HepG2 (cell line): ENCODE results near the gene ARL4D. TPM values are rescaled to one million over a fixed set of nuclear protein-coding genes. Genes with fewer than 3 reads are reported as not detected.
A peak's percentile ranks its signal among the peaks of the same experiment; 100 is the strongest.

ENCODE experiments used
- CHD2 ChIP-seq: IDR thresholded peaks from 2 replicates; pipeline ENCODE4 v1.6.1; 2011; ENCODE audit warnings: low read depth, low read length, improper control_type of control experiment
- HDAC1 ChIP-seq: sonication (generic); formaldehyde crosslinking; IDR thresholded peaks from 2 replicates; pipeline ENCODE4 v1.5.1; 2020; ENCODE audit warnings: mild to moderate bottlenecking, missing genetic modification reagents
- HOXD1 ChIP-seq: sonication (generic); formaldehyde crosslinking; IDR thresholded peaks from 2 replicates; pipeline ENCODE4 v1.5.0; 2020; ENCODE audit warnings: missing genetic modification reagents
- IKZF4 ChIP-seq: sonication (generic); formaldehyde crosslinking; IDR thresholded peaks from 2 replicates; pipeline ENCODE4 v1.5.1; 2020; ENCODE audit warnings: borderline replicate concordance, mild to moderate bottlenecking, low read depth, missing genetic modification reagents; ENCODE audit errors: not compliant biosample characterization
- MAFK ChIP-seq, 2 experiments: IDR thresholded peaks in 1 of 2; conservative IDR thresholded peaks in 1 of 2; 2 replicates each; pipeline ENCODE4 v1.6.1; 2011; ENCODE audit warnings: improper control_type of control experiment in 2 of 2, low read length in 2 of 2
- MAX ChIP-seq: IDR thresholded peaks from 2 replicates; pipeline ENCODE4 v1.6.1; 2012; ENCODE audit warnings: inconsistent platforms
- MAZ ChIP-seq, 2 experiments: sonication (generic) in 1 of 2; formaldehyde crosslinking in 1 of 2; IDR thresholded peaks; 2 replicates each; pipeline versions ENCODE4 v1.5.0 to v1.6.1; 2012 to 2020; ENCODE audit warnings: low read depth in 2 of 2, mild to moderate bottlenecking in 2 of 2, borderline replicate concordance in 1 of 2, improper control_type of control experiment in 1 of 2, low read length in 1 of 2, missing genetic modification reagents in 1 of 2, moderate library complexity in 1 of 2
- MTA3 ChIP-seq: sonication (generic); formaldehyde crosslinking; IDR thresholded peaks from 2 replicates; pipeline ENCODE4 v1.4.0; 2020; ENCODE audit warnings: missing genetic modification reagents
- MXD4 ChIP-seq: IDR thresholded peaks from 2 replicates; pipeline ENCODE4 v1.6.1; 2016; ENCODE audit warnings: mild to moderate bottlenecking, missing biosample characterization, missing genetic modification reagents
- NFRKB ChIP-seq: fragments of 450-650 bp; IDR thresholded peaks from 2 replicates; pipeline ENCODE4 v1.6.1; 2017
- PLRG1 ChIP-seq: fragments of 450-650 bp; conservative IDR thresholded peaks from 2 replicates; pipeline ENCODE4 v1.6.1; 2016
- PRMT3 ChIP-seq: sonication (generic); formaldehyde crosslinking; IDR thresholded peaks from 2 replicates; pipeline ENCODE4 v1.8.1; 2022; ENCODE audit warnings: low read depth, mild to moderate bottlenecking, moderate library complexity, missing genetic modification reagents, borderline replicate concordance
- RBFOX2 ChIP-seq: fragments of 200-400 bp; formaldehyde crosslinking; IDR thresholded peaks from 2 replicates; pipeline ENCODE4 v1.6.1; 2017; ENCODE audit warnings: low read depth, mild to moderate bottlenecking, low read length
- SAFB2 ChIP-seq: sonication (generic); formaldehyde crosslinking; IDR thresholded peaks from 2 replicates; pipeline ENCODE4 v1.5.1; 2020; ENCODE audit warnings: missing genetic modification reagents, low read depth, mild to moderate bottlenecking, borderline replicate concordance
- SAP130 ChIP-seq: IDR thresholded peaks from 2 replicates; pipeline ENCODE4 v1.6.1; 2016; ENCODE audit warnings: low read depth
- SNAPC5 ChIP-seq: sonication (generic); formaldehyde crosslinking; IDR thresholded peaks from 2 replicates; pipeline ENCODE4 v1.8.1; 2023; ENCODE audit warnings: mild to moderate bottlenecking, missing genetic modification reagents, borderline replicate concordance
- TP53 ChIP-seq: sonication (generic); formaldehyde crosslinking; conservative IDR thresholded peaks from 2 replicates; pipeline ENCODE4 v1.4.0; 2020; ENCODE audit warnings: missing genetic modification reagents
- XBP1 ChIP-seq: sonication (generic); formaldehyde crosslinking; IDR thresholded peaks from 2 replicates; pipeline ENCODE4 v1.5.0; 2020; ENCODE audit warnings: missing genetic modification reagents
- ZBTB7A ChIP-seq: sonication (generic); formaldehyde crosslinking; IDR thresholded peaks from 2 replicates; pipeline ENCODE4 v1.8.0; 2022; ENCODE audit warnings: mild to moderate bottlenecking, missing genetic modification reagents
- ZNF18 ChIP-seq: sonication (generic); formaldehyde crosslinking; IDR thresholded peaks from 2 replicates; pipeline ENCODE4 v1.8.0; 2022; ENCODE audit warnings: mild to moderate bottlenecking, missing genetic modification reagents; ENCODE audit not compliant: insufficient replicate concordance
- ZNF292 ChIP-seq: sonication (generic); formaldehyde crosslinking; IDR thresholded peaks from 2 replicates; pipeline ENCODE4 v1.8.1; 2022; ENCODE audit warnings: mild to moderate bottlenecking, low read depth, missing genetic modification reagents, borderline replicate concordance
- ZNF431 ChIP-seq: sonication (generic); formaldehyde crosslinking; IDR thresholded peaks from 2 replicates; pipeline ENCODE4 v1.9.0; 2022; ENCODE audit warnings: missing genetic modification reagents, low read depth, mild to moderate bottlenecking, borderline replicate concordance
- ZNF749 ChIP-seq: sonication (generic); formaldehyde crosslinking; IDR thresholded peaks from 2 replicates; pipeline ENCODE4 v1.8.0; 2022; ENCODE audit warnings: mild to moderate bottlenecking, missing genetic modification reagents, moderate library complexity, borderline replicate concordance
- ZNF839 ChIP-seq: sonication (generic); formaldehyde crosslinking; IDR thresholded peaks from 2 replicates; pipeline ENCODE4 v1.4.0; 2020; ENCODE audit warnings: missing genetic modification reagents, mild to moderate bottlenecking, borderline replicate concordance
- polyA plus RNA-seq, 8 experiments: library from polyadenylated mRNA; depleted of rRNA in 3 of 8; stranded (reverse) in 7 of 8; unstranded in 1 of 8; fragments of >200 nt; fragmentation: Illumina TruSeq in 4 of 8; extraction: Trizol in 4 of 8; gene quantifications; 2 replicates each; pipeline versions ENCODE4 v1.2.1 to v1.2.3, GENCODE V29; 2011 to 2016; ENCODE audit warnings: low read depth in 4 of 8, missing spikeins in 1 of 8, mixed read lengths in 1 of 8; ENCODE audit not compliant: insufficient read depth in 1 of 8
- total RNA-seq, 5 experiments: library from RNA; depleted of rRNA; stranded (reverse); fragments of >200 nt; fragmentation: Illumina TruSeq; extraction: Trizol; gene quantifications; 2 replicates each; pipeline ENCODE4 v1.2.3, GENCODE V29; 2016; ENCODE audit warnings: low read depth in 1 of 5
- TF ChIP-seq, protein P1 (sequence below): IDR thresholded peaks from 2 replicates; pipeline ENCODE4 v1.6.1; 2016
- TF ChIP-seq, protein P2 (sequence below): sonication (generic); formaldehyde crosslinking; IDR thresholded peaks from 2 replicates; pipeline ENCODE4 v1.5.1; 2020; ENCODE audit warnings: missing genetic modification reagents, mild to moderate bottlenecking, borderline replicate concordance

Gene ARL4D
- total and polyA plus RNA-seq, 2 of the 13 experiments (the other 11 are each of a cell fraction or from before 2014, with no cell fraction given) = 9.0 to 25.9 TPM

DNA sequence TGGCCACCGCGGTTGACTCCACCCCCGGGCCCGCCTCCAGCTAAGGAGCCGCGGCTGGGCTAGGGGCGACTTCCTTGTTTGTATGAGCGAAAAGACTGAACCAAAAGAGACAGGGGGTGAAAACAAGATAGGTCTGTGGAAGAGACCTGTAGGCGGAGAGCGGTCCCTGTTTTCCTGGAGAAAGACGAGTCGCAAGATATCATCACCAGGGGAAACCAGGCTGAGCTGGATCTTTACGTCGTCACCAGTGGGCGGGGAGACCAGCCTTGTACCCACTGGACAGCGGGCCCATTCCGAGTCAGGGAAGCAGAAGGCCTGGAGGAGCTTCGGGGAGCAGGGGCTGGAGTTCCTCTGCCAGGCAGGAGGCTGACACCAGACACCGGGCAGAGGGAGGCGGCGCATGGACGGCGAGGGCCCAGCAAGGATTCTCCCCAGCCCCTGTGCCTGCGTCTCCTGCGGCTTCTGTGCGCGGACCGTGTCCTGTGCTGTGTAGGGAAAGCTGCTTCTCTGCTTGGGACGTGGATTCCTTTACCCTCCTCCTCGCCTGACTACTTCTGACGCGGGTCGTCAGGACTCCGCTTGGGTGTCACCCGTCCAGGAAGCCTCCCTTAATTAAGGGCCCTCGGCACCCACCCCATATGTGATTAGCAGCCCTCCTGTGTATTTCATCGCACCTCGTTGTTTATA lies 10.3 kb upstream of the ARL4D start (continued):
- TF ChIP-seq IKZF4 (CRISPR knock-in tag) (no peak), SAP130 (CRISPR knock-in tag) (peak; percentile 76), ZNF839 (CRISPR knock-in tag) (no peak), ZBTB7A (CRISPR knock-in tag) (no peak; the same call in 1 of the 2 replicates), CHD2 (no peak), HDAC1 (CRISPR knock-in tag) (no peak), ZNF749 (no peak), RBFOX2 (peak; percentile 78), HOXD1 (CRISPR knock-in tag) (no peak; the same call in 1 of the 2 replicates), SNAPC5 (CRISPR knock-in tag) (no peak), PLRG1 (no peak), ZNF431 (no peak), MTA3 (no peak), MXD4 (0 out of 2 replicates have a peak, but pooled peaks have one; percentile 39), ZNF18 (CRISPR knock-in tag) (no peak), MAX (peak; percentile 39), SAFB2 (CRISPR knock-in tag) (peak; percentile 77), XBP1 (CRISPR knock-in tag) (no peak), MAZ (IDR thresholded peaks at IDR 0.05; ENCODE audit: borderline replicate concordance, low read depth, low read length) (peak; percentile 26; the same call in 1 of the 2 replicates), MAZ (CRISPR knock-in tag; IDR thresholded peaks at IDR 0.05; ENCODE audit: low read depth) (peak; percentile 79), TP53 (CRISPR knock-in tag) (no peak), NFRKB (no peak), ZNF292 (0 out of 2 replicates have a peak, but pooled peaks have one; percentile 14), MAFK (conservative IDR thresholded peaks at IDR 0.05 in 1 of 2, IDR thresholded peaks at IDR 0.05 in 1 of 2; ENCODE audit: low read length in 2 of 2) (no peak), PRMT3 (CRISPR knock-in tag) (0 out of 2 replicates have a peak, but pooled peaks have one; percentile 17)
- TF ChIP-seq, protein P1, sequence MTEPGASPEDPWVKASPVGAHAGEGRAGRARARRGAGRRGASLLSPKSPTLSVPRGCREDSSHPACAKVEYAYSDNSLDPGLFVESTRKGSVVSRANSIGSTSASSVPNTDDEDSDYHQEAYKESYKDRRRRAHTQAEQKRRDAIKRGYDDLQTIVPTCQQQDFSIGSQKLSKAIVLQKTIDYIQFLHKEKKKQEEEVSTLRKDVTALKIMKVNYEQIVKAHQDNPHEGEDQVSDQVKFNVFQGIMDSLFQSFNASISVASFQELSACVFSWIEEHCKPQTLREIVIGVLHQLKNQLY (CRISPR knock-in tag) = no peak
- TF ChIP-seq, protein P2, sequence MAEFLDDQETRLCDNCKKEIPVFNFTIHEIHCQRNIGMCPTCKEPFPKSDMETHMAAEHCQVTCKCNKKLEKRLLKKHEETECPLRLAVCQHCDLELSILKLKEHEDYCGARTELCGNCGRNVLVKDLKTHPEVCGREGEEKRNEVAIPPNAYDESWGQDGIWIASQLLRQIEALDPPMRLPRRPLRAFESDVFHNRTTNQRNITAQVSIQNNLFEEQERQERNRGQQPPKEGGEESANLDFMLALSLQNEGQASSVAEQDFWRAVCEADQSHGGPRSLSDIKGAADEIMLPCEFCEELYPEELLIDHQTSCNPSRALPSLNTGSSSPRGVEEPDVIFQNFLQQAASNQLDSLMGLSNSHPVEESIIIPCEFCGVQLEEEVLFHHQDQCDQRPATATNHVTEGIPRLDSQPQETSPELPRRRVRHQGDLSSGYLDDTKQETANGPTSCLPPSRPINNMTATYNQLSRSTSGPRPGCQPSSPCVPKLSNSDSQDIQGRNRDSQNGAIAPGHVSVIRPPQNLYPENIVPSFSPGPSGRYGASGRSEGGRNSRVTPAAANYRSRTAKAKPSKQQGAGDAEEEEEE = no peak
